ENCODE data around the gene CIITA. TPM values are rescaled to one million over a fixed set of nuclear protein-coding genes. Genes with fewer than 3 reads are reported as not detected.

The CIITA gene
- polyA plus RNA-seq, 1 donor (not counting 4 experiments of a cell fraction or from before 2014, with no cell fraction given), result 0.05 TPM

GRCh38 chr16:10957771-10958482 lies 80.9 kb downstream of the CIITA start:
- Histone ChIP-seq H2AFZ (ENCODE audit: control insufficient read depth, low read length) (no peak overlapping the region), H3K36me3 (ENCODE audit: control insufficient read depth in 2 of 2, extremely low read depth in 1 of 2, insufficient read depth in 2 of 2, low read length in 2 of 2) (peaks cover 1 to 4% of the 10 kb centered on the region in 2 experiments), H3K27me3 (ENCODE audit: control insufficient read depth, extremely low read depth, insufficient read depth, low read length) (no peaks in the 10 kb centered on the region), H3K4me2 (ENCODE audit: control insufficient read depth, extremely low read depth, insufficient read depth, low read depth, low read length) (peak overlapping the region; percentile 17), H3K79me2 (ENCODE audit: control insufficient read depth, insufficient read depth, low read length) (peaks cover 16% of the 10 kb centered on the region), H3K9me1 (ENCODE audit: control insufficient read depth, extremely low read depth, insufficient read depth, low read length) (peaks cover 3% of the 10 kb centered on the region), H3K9me3 (ENCODE audit: control insufficient read depth, low read depth, low read length) (no peaks in the 10 kb centered on the region), H4K20me1 (ENCODE audit: control insufficient read depth, extremely low read depth, insufficient read depth, low read length) (peaks cover 5% of the 10 kb centered on the region), H3K4me1 (ENCODE audit: control insufficient read depth, extremely low read depth, insufficient read depth, low read length) (peaks cover 23% of the 10 kb centered on the region), H3K27ac (ENCODE audit: control insufficient read depth, insufficient read depth, low read length) (peak overlapping the region; percentile 52), H3K9ac (ENCODE audit: control insufficient read depth, extremely low read depth, insufficient read depth, low read length) (no peak overlapping the region), H3K4me3 (ENCODE audit: control insufficient read depth in 2 of 3, extremely low read depth in 1 of 3, insufficient read depth in 2 of 3, low read depth in 1 of 3, low read length in 3 of 3) (no peak overlapping the region)
- FAIRE-seq, result no peak
- no peak for TF ChIP-seq CTCF (optimal IDR thresholded peaks at IDR 0.05 in 1 of 3, IDR thresholded peaks at IDR 0.05 in 1 of 3, conservative IDR thresholded peaks at IDR 0.05 in 1 of 3; ENCODE audit: extremely low read depth in 1 of 3, insufficient read depth in 2 of 3, low read length in 3 of 3)
- no peak for TF ChIP-seq EZH2 (IDR thresholded peaks at IDR 0.05; ENCODE audit: low read length)
- no peak for DNase-seq (ENCODE audit: low read depth, low spot score)
- dilution Hi-C loops (cut with MboI; ENCODE audit: extremely low pct_ligation_motif_present, low sequenced_read_pairs), result no loop called here

GRCh38 chr16:10959161-10959560 lies 82.2 kb downstream of the CIITA start:
- Histone ChIP-seq H3K27ac (ENCODE audit: control insufficient read depth, insufficient read depth, low read length) (no peak overlapping the region), H3K4me1 (ENCODE audit: control insufficient read depth, extremely low read depth, insufficient read depth, low read length) (peaks cover 25% of the 10 kb centered on the region), H4K20me1 (ENCODE audit: control insufficient read depth, extremely low read depth, insufficient read depth, low read length) (peaks cover 4% of the 10 kb centered on the region), H3K79me2 (ENCODE audit: control insufficient read depth, insufficient read depth, low read length) (peaks cover 16% of the 10 kb centered on the region), H2AFZ (ENCODE audit: control insufficient read depth, low read length) (no peak overlapping the region), H3K27me3 (ENCODE audit: control insufficient read depth, extremely low read depth, insufficient read depth, low read length) (no peaks in the 10 kb centered on the region), H3K9me3 (ENCODE audit: control insufficient read depth, low read depth, low read length) (no peaks in the 10 kb centered on the region), H3K9ac (ENCODE audit: control insufficient read depth, extremely low read depth, insufficient read depth, low read length) (no peak overlapping the region), H3K36me3 (ENCODE audit: control insufficient read depth in 2 of 2, extremely low read depth in 1 of 2, insufficient read depth in 2 of 2, low read length in 2 of 2) (peaks cover 10 to 13% of the 10 kb centered on the region in 2 experiments), H3K4me3 (ENCODE audit: control insufficient read depth in 2 of 3, extremely low read depth in 1 of 3, insufficient read depth in 2 of 3, low read depth in 1 of 3, low read length in 3 of 3) (no peak overlapping the region), H3K4me2 (ENCODE audit: control insufficient read depth, extremely low read depth, insufficient read depth, low read depth, low read length) (no peak overlapping the region), H3K9me1 (ENCODE audit: control insufficient read depth, extremely low read depth, insufficient read depth, low read length) (peaks cover 3% of the 10 kb centered on the region)
- dilution Hi-C loops (cut with MboI; ENCODE audit: extremely low pct_ligation_motif_present, low sequenced_read_pairs), result no loop called here
- DNase-seq (ENCODE audit: low read depth, low spot score) (no peak), FAIRE-seq (no peak)
- TF ChIP-seq CTCF (optimal IDR thresholded peaks at IDR 0.05 in 1 of 3, IDR thresholded peaks at IDR 0.05 in 1 of 3, conservative IDR thresholded peaks at IDR 0.05 in 1 of 3; ENCODE audit: extremely low read depth in 1 of 3, insufficient read depth in 2 of 3, low read length in 3 of 3), result no peak

Measured in keratinocyte (primary cell).